ENCODE results near the gene NEDD4. TPM values are rescaled to one million over a fixed set of nuclear protein-coding genes. Genes with fewer than 3 reads are reported as not detected.

The NEDD4 gene
- total and polyA plus RNA-seq, 11 donors: 1.8 to 14.8 (median 8.9) TPM

DNA sequence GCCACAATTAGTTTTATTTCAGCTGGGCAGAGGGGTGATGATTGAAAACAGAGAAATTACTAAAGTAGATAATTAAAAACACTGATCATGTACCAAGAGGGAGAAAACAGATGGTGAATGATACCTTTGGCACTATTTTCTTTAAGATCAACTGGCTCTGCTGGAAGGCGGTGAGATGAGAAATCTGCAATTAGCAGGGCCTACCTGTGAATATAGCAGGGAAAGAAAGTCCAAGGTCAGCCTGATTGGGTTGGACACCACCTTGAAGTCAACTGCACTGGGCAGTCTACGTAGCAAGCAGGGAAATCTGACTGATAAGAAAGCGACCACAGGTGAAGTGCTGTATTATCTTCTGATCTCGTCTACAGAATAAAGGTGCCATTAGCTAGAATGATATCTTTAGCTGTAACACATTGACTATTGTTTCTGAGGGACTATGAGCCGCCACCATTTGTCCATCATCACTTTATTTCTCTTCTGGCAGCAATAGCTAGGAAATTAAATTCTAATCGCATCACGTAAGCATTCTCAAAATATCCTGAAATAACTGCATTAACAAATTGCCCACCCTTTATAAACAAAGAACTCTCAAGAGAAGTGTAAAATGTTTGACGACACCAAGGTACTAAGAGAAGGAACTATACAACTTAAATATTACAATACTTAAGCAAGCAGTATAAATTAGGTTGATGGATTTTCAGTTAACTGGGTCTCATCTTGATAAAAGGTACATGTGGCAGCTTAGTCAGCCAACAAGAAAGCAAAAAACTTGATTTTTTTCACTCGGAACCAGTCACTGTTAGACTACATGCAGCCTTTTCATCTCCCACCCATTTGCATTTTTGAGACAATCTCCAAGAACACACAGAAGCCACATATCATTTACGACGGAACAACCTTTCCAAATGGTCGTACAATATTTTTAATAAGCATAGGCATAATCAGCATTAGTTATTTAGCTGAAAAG lies 1.3 kb downstream of the NEDD4 start:
- ATAC-seq (no peak), DNase-seq (no peak)
- 43 to 50% (median 48%) methylated on average over 12 of the region's 12 CpGs for WGBS, 4 donors
- Histone ChIP-seq H3K36me3 (no peaks in the 10 kb centered on the region), H3K27ac (peak overlapping the region; percentile 86 to 98 (median 94)), H3K4me1 (peaks cover 0 to 33% (median 11%) of the 10 kb centered on the region in 12 donors), H3K27me3 (no peaks in the 10 kb centered on the region), H3K9me3 (no peaks in the 10 kb centered on the region), H3K4me3 (peak overlapping the region in 11 of 12 donors; percentile 63 to 96 (median 85))
- intact Hi-C loops (cut with DNase I): loop anchor here in 8 of 10 donors (2.0 to 10.0 kb wide), 9 partner anchors 50 to 253 kb away; partner anchors contain the start of gene RFX7 (in 5 of the 8)
- TF ChIP-seq POLR2A (IDR thresholded peaks at IDR 0.05): no peak
- TF ChIP-seq, protein P1, sequence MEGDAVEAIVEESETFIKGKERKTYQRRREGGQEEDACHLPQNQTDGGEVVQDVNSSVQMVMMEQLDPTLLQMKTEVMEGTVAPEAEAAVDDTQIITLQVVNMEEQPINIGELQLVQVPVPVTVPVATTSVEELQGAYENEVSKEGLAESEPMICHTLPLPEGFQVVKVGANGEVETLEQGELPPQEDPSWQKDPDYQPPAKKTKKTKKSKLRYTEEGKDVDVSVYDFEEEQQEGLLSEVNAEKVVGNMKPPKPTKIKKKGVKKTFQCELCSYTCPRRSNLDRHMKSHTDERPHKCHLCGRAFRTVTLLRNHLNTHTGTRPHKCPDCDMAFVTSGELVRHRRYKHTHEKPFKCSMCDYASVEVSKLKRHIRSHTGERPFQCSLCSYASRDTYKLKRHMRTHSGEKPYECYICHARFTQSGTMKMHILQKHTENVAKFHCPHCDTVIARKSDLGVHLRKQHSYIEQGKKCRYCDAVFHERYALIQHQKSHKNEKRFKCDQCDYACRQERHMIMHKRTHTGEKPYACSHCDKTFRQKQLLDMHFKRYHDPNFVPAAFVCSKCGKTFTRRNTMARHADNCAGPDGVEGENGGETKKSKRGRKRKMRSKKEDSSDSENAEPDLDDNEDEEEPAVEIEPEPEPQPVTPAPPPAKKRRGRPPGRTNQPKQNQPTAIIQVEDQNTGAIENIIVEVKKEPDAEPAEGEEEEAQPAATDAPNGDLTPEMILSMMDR (IDR thresholded peaks at IDR 0.05): no peak

DNA sequence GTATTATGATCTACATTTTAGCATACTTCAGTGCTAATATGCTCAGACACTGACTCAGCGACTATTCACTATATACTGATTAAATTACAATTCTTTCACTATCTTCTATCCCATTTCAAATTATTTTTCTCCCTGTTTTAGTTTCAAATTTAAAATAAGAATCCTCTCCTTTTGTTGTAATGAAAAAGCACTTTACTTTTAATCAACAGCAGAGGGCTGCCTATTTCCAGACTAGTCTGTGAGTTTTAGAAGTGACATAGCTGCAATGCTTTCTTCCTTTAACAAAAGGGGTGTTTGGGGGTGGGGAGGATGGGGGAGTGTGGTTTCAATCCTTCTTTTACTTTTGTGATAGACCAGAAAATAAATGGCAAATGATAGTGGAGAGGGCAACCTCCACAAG lies 2.4 kb downstream of the NEDD4 start:
- Histone ChIP-seq H3K4me1 (peaks cover 0 to 33% (median 11%) of the 10 kb centered on the region in 12 donors), H3K4me3 (peak overlapping the region in 1 of 12 donors; percentile 84), H3K27me3 (no peaks in the 10 kb centered on the region), H3K27ac (peak overlapping the region in 3 of 12 donors; percentile 88 to 98 (median 97)), H3K36me3 (no peaks in the 10 kb centered on the region), H3K9me3 (no peaks in the 10 kb centered on the region)
- intact Hi-C loops (cut with DNase I): loop anchor here in 7 of 10 donors (5.0 to 10.0 kb wide), 7 partner anchors 51 to 254 kb away; partner anchors contain the start of gene RFX7 (in 5 of the 7)
- TF ChIP-seq POLR2A (IDR thresholded peaks at IDR 0.05): no peak
- TF ChIP-seq, protein P1 (IDR thresholded peaks at IDR 0.05): no peak
- 89 to 96% (median 95%) methylated on average over 1 of the region's 1 CpG for WGBS, 4 donors
- ATAC-seq (no peak), DNase-seq (no peak)

DNA sequence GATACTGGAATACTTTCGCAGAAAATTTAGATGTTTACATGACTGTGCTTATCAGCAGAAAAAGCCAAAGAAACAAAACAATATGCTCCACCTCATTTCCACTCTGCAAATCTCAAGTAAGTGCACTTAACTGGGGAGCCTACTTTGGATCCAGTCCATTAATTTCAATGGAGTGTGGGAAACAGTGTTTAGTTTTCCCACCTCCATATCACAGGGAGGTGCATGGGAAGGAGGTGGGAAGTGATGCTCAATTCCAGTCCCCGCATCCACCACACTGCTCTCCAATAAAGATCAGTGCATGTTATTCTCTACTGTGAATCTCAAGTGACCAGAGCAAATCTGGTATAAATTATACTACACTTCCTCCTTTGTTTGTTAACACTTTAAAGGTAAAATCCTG lies 2.9 kb downstream of the NEDD4 start:
- no peak for ATAC-seq
- no peaks in the 10 kb centered on the region for H3K9me3 ChIP-seq
- no peaks in the 10 kb centered on the region for H3K27me3 ChIP-seq
- peaks cover 0 to 33% (median 11%) of the 10 kb centered on the region in 12 donors for H3K4me1 ChIP-seq
- peak overlapping the region in 1 of 12 donors; percentile 88 for H3K27ac ChIP-seq
- intact Hi-C loops (cut with DNase I): loop anchor here in 7 of 10 donors (5.0 to 10.0 kb wide), 7 partner anchors 52 to 254 kb away; partner anchors contain the start of gene RFX7 (in 5 of the 7)
- H3K4me3 ChIP-seq: no peak overlapping the region
- no peak for DNase-seq
- no peak for TF ChIP-seq POLR2A (IDR thresholded peaks at IDR 0.05)
- TF ChIP-seq, protein P1 (IDR thresholded peaks at IDR 0.05): no peak
- H3K36me3 ChIP-seq: no peaks in the 10 kb centered on the region
- WGBS, 4 donors: 83 to 93% (median 86%) methylated on average over 2 of the region's 2 CpGs

DNA sequence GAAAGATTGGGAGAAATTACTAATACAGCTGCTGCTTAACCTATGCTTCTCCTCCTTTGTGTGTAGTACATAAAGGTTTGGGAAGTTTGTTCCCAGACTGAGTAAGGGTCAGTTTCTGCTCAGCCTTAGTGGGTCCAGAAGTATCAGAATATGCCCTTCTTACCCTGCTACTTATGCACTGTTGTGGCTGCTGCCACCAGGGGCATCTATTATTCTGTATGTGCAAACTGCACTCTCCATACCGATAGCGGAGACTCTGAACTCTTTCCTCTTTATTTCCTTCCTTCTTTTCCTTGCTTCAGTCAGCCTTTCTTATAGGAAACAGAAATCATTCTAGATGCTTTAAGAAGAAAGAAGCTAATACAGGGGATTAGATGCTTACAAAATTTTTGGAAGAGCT lies 4.0 kb downstream of the NEDD4 start:
- ATAC-seq: no peak
- DNase-seq: no peak
- intact Hi-C loops (cut with DNase I): no loop called here
- 73 to 81% (median 77%) methylated on average over 2 of the region's 2 CpGs for WGBS, 4 donors
- Histone ChIP-seq H3K27me3 (no peaks in the 10 kb centered on the region), H3K4me1 (peaks cover 0 to 29% (median 9%) of the 10 kb centered on the region in 12 donors), H3K27ac (no peak overlapping the region), H3K36me3 (no peaks in the 10 kb centered on the region), H3K9me3 (no peaks in the 10 kb centered on the region), H3K4me3 (no peak overlapping the region)
- TF ChIP-seq, protein P1 (IDR thresholded peaks at IDR 0.05): no peak
- TF ChIP-seq POLR2A (IDR thresholded peaks at IDR 0.05): no peak
